GM12878 (cell line): Measurements from ENCODE around the gene TTLL12.

Source experiments
- GABPA ChIP-seq: IDR thresholded peaks from 2 replicates; pipeline ENCODE4 v1.6.1; 2014; ENCODE audit warnings: antibody characterized with exemption, low read depth, mild to moderate bottlenecking, inconsistent platforms
- POLR2A ChIP-seq: IDR thresholded peaks from 2 replicates; pipeline ENCODE4 v1.6.1; 2011; ENCODE audit warnings: low read depth, mild to moderate bottlenecking, low read length
- RFX5 ChIP-seq: IDR thresholded peaks from 2 replicates; pipeline ENCODE4 v1.6.1; 2011; ENCODE audit warnings: low read depth, low read length, improper control_type of control experiment
- STAT3 ChIP-seq: IDR thresholded peaks from 2 replicates; pipeline ENCODE4 v1.6.1; 2011; ENCODE audit warnings: low read depth, low read length, improper control_type of control experiment
- YBX1 ChIP-seq: fragments of 450-650 bp; IDR thresholded peaks from 2 replicates; pipeline ENCODE4 v1.6.1; 2016; ENCODE audit warnings: antibody characterized with exemption
- TF ChIP-seq, protein P1 (sequence below): fragments of 450-650 bp; IDR thresholded peaks from 2 replicates; pipeline ENCODE4 v1.6.1; 2016; ENCODE audit warnings: mild to moderate bottlenecking, moderate library complexity, borderline replicate concordance
- TF ChIP-seq, protein P2 (sequence below): IDR thresholded peaks from 2 replicates; pipeline ENCODE4 v1.6.1; 2011; ENCODE audit warnings: borderline replicate concordance, low read depth, mild to moderate bottlenecking, moderate library complexity, low read length; ENCODE audit not compliant: insufficient read depth, poor library complexity, severe bottlenecking

DNA sequence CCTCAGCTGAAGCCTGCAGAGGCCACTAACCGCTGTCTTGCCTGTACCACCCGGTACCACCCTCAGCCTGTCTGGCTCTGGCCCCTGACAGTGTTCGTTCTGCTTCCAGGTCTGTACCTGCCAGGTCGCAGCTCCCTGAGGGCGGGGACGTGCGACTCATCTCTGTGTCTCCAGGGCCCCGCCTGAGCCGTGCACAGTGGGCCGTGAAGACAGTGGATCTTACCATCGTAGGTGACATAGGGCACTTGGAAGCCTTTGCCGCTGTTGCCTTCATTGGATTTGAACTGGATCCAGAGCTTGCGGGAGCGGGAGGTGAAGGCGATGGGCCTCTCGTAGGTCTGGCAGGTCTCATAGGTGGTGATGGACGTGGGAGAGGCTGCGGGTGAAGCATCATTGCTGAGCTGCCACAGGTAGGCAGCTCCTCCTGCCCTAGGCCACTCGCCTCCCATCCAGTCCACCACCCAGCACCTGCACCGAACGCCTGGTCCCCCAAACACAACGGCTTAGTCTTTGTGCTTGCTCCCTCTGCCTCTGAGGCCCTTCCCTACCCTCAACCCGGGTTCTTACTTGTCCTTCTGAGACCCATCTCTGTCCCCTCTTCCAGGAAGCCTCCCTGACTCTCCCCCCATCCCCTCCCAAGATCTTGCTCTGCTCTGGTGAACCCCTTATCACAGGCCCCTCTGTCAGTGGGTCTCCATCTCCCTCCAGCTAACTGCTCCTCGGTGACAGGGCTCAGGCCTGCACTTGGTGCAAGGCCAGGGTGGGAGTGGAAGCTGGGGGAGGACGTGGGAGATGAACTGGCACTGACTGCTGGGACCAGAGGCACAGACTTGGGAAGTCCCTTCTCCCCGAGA lies 21.1 kb upstream of the TTLL12 start:
- TF ChIP-seq, protein P1, sequence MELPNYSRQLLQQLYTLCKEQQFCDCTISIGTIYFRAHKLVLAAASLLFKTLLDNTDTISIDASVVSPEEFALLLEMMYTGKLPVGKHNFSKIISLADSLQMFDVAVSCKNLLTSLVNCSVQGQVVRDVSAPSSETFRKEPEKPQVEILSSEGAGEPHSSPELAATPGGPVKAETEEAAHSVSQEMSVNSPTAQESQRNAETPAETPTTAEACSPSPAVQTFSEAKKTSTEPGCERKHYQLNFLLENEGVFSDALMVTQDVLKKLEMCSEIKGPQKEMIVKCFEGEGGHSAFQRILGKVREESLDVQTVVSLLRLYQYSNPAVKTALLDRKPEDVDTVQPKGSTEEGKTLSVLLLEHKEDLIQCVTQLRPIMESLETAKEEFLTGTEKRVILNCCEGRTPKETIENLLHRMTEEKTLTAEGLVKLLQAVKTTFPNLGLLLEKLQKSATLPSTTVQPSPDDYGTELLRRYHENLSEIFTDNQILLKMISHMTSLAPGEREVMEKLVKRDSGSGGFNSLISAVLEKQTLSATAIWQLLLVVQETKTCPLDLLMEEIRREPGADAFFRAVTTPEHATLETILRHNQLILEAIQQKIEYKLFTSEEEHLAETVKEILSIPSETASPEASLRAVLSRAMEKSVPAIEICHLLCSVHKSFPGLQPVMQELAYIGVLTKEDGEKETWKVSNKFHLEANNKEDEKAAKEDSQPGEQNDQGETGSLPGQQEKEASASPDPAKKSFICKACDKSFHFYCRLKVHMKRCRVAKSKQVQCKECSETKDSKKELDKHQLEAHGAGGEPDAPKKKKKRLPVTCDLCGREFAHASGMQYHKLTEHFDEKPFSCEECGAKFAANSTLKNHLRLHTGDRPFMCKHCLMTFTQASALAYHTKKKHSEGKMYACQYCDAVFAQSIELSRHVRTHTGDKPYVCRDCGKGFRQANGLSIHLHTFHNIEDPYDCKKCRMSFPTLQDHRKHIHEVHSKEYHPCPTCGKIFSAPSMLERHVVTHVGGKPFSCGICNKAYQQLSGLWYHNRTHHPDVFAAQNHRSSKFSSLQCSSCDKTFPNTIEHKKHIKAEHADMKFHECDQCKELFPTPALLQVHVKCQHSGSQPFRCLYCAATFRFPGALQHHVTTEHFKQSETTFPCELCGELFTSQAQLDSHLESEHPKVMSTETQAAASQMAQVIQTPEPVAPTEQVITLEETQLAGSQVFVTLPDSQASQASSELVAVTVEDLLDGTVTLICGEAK: no peak
- no peak for TF ChIP-seq RFX5
- TF ChIP-seq GABPA: no peak
- TF ChIP-seq YBX1: no peak
- TF ChIP-seq POLR2A: no peak
- TF ChIP-seq, protein P2, sequence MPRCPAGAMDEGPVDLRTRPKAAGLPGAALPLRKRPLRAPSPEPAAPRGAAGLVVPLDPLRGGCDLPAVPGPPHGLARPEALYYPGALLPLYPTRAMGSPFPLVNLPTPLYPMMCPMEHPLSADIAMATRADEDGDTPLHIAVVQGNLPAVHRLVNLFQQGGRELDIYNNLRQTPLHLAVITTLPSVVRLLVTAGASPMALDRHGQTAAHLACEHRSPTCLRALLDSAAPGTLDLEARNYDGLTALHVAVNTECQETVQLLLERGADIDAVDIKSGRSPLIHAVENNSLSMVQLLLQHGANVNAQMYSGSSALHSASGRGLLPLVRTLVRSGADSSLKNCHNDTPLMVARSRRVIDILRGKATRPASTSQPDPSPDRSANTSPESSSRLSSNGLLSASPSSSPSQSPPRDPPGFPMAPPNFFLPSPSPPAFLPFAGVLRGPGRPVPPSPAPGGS: no peak
- TF ChIP-seq STAT3: no peak
